ENCODE results near the gene ACTN1. TPM values are rescaled to one million over a fixed set of nuclear protein-coding genes. Genes with fewer than 3 reads are reported as not detected.

The ACTN1 gene
- total RNA-seq, 1 donor from 2014 or later: 1,102 TPM

- Mint-ChIP-seq H3K27ac (ENCODE audit: unreplicated experiment) (peak overlapping the region; percentile 96), H3K27me3 (ENCODE audit: low read depth) (no peaks in the 10 kb centered on the region), H3K9me3 (ENCODE audit: low read depth) (no peaks in the 10 kb centered on the region), H3K36me3 (ENCODE audit: low read depth) (peaks cover 11% of the 10 kb centered on the region), H3K4me3 (ENCODE audit: unreplicated experiment) (peak overlapping the region; percentile 36), H3K4me1 (ENCODE audit: low read depth) (peaks cover 100% of the 10 kb centered on the region)
- DNase-seq (ENCODE audit: low spot score): no peak
- TF ChIP-seq, protein P1, sequence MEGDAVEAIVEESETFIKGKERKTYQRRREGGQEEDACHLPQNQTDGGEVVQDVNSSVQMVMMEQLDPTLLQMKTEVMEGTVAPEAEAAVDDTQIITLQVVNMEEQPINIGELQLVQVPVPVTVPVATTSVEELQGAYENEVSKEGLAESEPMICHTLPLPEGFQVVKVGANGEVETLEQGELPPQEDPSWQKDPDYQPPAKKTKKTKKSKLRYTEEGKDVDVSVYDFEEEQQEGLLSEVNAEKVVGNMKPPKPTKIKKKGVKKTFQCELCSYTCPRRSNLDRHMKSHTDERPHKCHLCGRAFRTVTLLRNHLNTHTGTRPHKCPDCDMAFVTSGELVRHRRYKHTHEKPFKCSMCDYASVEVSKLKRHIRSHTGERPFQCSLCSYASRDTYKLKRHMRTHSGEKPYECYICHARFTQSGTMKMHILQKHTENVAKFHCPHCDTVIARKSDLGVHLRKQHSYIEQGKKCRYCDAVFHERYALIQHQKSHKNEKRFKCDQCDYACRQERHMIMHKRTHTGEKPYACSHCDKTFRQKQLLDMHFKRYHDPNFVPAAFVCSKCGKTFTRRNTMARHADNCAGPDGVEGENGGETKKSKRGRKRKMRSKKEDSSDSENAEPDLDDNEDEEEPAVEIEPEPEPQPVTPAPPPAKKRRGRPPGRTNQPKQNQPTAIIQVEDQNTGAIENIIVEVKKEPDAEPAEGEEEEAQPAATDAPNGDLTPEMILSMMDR (IDR thresholded peaks at IDR 0.05): peak; percentile 84
Measured at GRCh38 chr14:68941820-68942219, 37.3 kb downstream of the ACTN1 start.

DNA sequence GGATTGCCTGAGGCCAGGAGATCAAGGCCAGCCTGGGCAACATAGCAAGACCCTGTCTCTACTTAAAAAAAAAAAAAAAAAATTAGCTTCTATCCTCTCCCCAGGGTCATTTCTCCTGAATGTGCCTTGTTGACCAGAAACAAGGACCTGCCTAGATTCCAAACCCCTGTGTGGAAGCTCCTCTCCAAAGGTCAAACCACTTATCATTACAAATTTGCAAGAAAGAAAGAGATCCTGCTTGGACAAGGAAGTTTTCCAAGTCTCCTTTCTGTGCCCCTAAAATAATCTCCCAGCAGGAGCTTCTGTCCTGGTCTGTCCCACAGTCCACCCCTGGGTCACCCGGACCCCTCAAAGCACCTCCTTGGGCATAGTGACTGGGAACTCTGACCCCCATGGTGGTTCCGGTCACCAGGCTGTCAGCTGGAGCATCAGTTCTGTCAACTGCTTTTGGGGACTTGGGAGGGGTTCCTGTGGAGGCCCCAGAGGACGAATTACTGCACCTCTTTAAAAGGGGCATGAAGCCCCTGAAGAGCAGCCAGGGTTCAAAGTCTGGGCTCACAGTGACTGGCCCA is 38.4 kb downstream of the ACTN1 start:
- TF ChIP-seq, protein P1 (IDR thresholded peaks at IDR 0.05): no peak
- Mint-ChIP-seq H3K9me3 (ENCODE audit: low read depth) (no peaks in the 10 kb centered on the region), H3K4me1 (ENCODE audit: low read depth) (peaks cover 100% of the 10 kb centered on the region), H3K27me3 (ENCODE audit: low read depth) (no peaks in the 10 kb centered on the region), H3K27ac (ENCODE audit: unreplicated experiment) (peak overlapping the region; percentile 96), H3K36me3 (ENCODE audit: low read depth) (peaks cover 18% of the 10 kb centered on the region), H3K4me3 (ENCODE audit: unreplicated experiment) (peak overlapping the region; percentile 26)
- DNase-seq (ENCODE audit: low spot score): peak; percentile 68

DNA sequence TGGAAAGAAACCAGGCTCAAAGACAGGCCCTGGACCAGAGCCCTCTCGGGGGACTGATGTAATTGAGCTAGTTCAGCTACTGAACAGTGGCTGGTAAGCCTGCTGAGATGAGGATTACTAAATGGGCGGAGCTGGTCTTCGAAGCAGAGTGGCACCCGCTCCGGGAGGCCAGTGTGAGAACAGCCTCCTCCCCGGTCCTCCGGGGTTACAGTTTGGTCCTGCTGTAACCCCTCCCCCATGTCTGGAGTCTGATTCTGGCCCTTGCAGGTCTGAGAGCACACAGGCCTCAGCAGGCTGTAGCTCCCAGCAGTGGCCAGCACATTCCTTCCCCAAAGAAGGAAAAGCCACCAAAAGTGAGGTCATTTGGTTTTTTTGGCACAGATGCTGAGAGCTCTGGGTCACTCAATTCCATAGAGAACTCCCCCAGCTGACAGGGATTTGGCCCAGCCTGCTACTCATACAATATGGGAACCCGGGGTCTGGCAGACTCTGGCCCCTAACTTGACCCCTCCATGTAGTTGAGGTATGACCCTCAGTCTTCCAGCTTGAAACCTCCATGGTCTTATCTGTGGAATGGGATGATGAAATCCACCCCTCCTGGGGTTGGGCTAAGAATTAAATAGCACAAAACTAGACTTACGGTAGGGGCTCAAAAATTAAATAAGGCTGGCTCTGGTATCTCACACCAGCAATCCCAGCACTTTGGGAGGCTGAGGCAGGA is 39.0 kb downstream of the ACTN1 start:
- peak; percentile 98 for DNase-seq (ENCODE audit: low spot score)
- H3K4me3 Mint-ChIP-seq (ENCODE audit: unreplicated experiment): peak overlapping the region; percentile 50
- H3K4me1 Mint-ChIP-seq (ENCODE audit: low read depth): peaks cover 100% of the 10 kb centered on the region
- no peaks in the 10 kb centered on the region for H3K27me3 Mint-ChIP-seq (ENCODE audit: low read depth)
- TF ChIP-seq, protein P1 (IDR thresholded peaks at IDR 0.05): no peak
- H3K27ac Mint-ChIP-seq (ENCODE audit: unreplicated experiment): peak overlapping the region; percentile 96
- peaks cover 18% of the 10 kb centered on the region for H3K36me3 Mint-ChIP-seq (ENCODE audit: low read depth)
- no peaks in the 10 kb centered on the region for H3K9me3 Mint-ChIP-seq (ENCODE audit: low read depth)

DNA sequence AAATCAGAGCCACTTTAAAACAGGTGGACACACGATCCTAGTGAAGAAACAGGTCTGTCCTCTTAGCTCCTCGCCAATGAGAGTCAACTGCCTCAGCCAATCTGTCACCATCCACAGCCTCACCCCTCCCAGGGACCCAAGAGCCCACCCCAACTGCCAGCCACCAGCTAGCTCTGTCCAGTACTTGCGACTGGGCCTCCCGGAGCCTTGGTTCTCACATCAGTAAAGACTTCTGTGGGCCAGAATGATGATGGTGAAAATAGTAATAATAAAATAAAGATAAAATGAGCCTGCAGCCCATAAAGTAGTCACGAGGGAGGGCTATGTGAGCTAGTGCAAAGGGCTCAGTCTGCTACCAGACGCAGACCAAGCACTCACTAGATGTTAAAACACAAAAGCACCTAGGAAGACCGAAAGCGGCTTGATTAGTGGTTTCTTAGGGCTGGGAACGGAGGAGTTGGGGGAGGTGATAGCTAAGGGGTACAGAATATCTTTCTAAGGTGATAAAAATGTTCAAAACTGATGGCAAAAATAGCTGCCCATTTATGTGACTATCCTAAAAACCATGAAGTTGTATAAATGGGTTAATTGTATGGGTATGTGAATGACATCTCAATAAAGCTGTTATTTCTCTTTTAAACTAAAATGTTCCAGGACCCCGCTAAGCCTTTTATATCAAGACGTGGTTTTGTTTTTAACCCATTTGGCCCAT is 39.8 kb downstream of the ACTN1 start:
- peak; percentile 55 for DNase-seq (ENCODE audit: low spot score)
- Mint-ChIP-seq H3K4me1 (ENCODE audit: low read depth) (peaks cover 100% of the 10 kb centered on the region), H3K27me3 (ENCODE audit: low read depth) (no peaks in the 10 kb centered on the region), H3K9me3 (ENCODE audit: low read depth) (no peaks in the 10 kb centered on the region), H3K4me3 (ENCODE audit: unreplicated experiment) (peak overlapping the region; percentile 50), H3K36me3 (ENCODE audit: low read depth) (peaks cover 18% of the 10 kb centered on the region), H3K27ac (ENCODE audit: unreplicated experiment) (peak overlapping the region; percentile 96)
- TF ChIP-seq, protein P1 (IDR thresholded peaks at IDR 0.05): no peak
